ENCODE data around the gene KCNJ15.
"Not testable (repeated sequence)": the region's sequence is repeated elsewhere in the genome, so short reads cannot be mapped to it uniquely, and the experiment has no call there.

The KCNJ15 gene

DNA sequence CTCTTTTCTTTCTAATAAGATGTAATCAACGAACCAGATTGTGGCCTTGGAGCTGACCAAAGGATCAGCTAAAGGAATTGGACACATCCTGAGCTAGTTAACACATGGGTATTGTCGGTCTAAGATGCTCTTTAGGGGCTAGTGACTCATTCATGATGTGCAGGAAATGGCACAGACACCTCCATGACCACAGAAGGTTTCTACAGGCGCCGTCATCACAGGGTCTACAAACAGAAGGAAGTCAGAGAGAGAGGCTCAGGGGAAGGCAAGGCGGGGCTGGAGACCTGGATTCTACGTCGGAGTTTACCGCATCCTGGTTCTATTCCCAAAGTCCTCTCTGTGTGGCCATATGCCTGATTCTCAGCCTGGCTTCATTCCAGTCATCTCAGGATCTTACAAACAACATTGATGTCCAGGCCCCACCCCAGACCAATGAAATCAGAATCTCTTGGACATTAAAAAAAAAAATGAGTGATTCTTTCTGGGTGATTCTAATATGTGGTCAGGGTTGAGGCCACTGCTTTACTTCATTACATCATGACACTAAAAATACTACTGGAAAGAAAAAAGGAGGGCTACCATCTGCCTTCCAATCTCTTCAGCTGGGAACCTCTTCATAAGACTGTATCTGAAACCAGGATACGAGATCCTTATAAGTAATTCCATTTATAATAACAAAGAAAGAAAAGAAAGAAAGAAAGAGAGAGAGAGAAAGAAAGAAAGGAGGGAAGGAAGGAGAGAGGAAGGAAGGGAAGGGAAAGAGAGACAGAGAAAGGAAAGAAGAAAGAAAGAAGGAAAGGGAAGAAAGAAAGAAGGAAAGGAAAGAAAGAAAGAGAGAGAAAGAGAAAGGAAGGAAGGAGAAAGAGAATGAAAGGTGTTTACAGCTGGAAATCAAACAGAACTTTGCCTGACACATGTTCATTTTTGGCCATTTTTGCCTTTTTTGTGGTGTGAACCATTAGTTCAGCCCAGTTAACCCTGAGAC is 11.6 kb upstream of the KCNJ15 start:
- DNase-seq (ENCODE audit: low read depth, low spot score), result peak; percentile 4

DNA sequence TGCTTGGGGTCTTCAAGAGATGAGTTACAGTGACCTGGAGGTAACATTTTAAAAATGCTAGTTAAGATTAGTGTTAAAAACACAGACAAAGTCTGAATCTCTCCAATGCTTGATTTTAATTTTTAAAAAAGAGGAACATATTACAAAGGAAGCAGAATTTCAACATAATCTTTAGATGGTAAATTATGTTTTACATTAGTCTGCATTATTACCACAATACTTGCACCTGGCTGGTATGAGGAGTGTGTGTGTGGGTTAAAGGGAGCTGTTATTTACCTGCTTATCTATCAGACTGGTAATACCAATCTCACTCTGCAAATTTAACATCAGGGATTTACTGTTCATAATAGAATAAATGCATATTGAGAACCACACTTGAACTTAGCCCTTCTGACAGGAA is 10.3 kb upstream of the KCNJ15 start:
- DNase-seq (ENCODE audit: low read depth, low spot score), result no peak

DNA sequence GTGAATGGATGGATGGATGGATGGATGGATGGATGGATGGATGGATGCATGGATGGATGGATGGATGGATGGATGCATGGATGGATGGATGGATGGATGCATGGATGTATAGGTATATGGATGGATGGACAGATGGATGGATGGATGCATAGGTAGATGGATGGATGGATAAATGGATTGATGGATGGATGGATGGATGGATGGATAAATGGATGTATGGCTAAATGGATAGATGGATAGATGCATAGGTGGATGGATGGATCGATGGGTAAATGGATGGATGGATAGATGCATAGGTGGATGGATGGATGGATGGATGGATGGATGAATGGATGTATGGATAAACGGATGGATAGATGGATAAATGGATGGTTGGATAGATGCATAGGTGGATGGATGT is 9.7 kb upstream of the KCNJ15 start:
- DNase-seq (ENCODE audit: low read depth, low spot score), result not testable (repeated sequence)

DNA sequence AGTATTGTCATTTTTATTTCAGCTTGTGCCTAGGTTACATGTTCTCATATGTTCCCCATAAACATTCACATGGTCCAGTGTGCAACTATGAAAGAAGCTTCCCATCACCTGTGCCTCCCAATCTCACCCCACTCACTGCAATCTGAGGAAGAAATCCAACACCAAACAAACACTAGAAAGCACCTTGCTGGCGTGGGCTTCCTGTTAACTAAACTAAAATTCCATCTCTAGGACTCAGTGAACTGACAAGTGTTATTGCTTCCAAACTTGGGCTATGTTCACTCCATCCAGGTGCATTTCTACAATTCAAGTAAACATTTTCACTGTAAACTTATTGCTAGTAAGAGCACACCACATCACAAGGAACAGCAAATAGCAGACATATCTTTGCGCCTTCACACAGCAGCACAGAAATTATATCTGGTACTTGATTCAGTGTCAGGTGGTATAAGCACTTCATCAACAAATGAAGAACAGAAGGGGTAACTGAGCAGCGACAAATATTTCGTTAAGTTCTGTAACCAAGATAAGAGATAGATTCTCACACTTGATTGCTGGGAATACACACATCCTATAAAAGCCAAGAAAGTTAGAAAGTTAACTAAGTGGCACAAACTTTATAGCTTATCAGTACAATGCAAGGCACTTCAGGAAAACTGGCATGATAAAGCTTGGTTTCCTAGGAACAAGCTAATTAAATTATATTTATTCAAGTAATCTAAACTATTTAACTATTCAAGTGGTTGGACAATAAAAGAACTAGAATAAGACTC is 8.9 kb upstream of the KCNJ15 start:
- DNase-seq (ENCODE audit: low read depth, low spot score), result no peak

DNA sequence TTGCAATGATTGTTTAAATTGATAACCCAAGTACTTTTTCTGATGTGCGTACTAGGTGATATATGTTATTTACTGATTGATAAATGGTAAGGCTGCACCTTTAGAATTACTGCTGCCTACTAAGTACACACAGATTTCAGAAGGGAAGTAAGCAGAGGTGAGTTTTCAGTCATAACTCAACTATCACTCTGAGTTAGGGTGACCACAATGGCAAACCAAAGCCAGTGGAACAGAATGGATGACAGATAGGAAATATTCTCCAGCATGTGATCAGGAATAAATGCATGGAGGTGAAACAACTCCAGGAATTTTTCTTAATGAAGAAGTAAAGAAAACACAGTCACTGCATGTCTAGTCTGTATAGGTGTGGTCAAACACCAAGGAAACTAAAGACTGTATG is 7.5 kb upstream of the KCNJ15 start:
- DNase-seq (ENCODE audit: low read depth, low spot score), result no peak

DNA sequence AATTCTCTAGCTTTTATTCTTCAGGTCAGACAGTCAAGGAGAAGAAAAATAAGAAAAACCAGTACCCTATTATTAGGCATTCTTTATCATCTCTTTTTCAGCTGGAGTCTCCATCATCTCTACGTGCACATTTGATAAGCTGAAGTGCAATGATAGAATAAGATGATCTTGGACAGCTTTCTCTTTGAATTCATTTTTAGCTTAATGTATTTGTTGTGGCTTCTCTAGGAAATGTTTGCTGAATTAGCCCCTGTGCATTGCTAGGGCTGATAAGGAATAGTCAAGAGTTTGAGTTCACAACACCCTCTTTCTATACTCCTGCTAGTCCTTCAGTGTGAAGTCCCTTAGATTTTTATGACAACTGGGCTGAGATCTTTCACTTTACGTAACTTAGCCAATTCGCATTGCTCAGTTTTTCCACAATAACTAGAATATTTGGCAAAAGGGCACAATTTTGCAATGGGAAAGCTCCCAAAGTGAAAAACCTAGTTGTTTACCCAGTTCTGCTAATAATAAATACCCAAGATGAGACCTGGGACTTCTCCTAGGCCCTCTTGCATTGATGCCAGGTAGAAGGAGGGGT is 7.0 kb upstream of the KCNJ15 start:
- DNase-seq (ENCODE audit: low read depth, low spot score), result no peak

DNA sequence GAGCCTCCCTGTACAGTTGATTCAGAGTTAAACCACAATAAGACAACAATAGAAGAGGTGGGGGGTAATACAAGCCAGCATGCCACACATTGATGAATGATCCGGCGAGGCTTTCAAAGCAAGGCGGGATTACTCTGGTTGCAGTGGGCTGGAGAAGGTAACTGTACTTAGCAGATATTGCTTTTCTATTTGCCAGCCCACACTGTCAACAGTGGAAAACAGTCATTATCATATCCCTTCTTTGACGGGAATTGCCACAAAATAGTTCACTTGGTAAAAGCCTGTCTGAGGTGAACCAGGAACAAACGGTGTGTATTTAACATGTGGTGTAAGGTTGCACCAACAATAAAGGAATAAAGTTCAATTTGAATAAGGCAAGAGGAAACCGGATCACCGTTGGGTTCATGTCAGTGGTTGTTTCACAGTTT is 5.8 kb upstream of the KCNJ15 start:
- no peak for DNase-seq (ENCODE audit: low read depth, low spot score)

DNA sequence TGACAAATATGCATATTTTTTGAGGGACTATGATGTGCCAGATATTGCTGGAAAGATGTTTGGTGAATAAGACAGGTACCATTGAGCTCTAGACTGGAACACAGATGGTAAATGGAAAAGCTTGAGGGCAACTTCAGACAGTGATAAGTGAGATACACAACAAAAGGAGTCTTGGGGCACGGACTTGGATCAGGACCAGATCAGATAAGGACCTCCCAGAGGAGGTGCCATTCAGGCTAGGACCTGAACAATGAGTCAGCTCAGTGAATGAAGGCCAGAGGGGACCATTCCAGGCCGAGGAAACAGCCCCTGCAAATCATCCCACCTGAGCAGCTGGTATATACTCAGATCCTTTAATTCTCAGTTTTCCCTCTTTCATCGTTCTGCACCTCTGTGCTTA is 1.8 kb upstream of the KCNJ15 start:
- no peak for DNase-seq (ENCODE audit: low read depth, low spot score)

DNA sequence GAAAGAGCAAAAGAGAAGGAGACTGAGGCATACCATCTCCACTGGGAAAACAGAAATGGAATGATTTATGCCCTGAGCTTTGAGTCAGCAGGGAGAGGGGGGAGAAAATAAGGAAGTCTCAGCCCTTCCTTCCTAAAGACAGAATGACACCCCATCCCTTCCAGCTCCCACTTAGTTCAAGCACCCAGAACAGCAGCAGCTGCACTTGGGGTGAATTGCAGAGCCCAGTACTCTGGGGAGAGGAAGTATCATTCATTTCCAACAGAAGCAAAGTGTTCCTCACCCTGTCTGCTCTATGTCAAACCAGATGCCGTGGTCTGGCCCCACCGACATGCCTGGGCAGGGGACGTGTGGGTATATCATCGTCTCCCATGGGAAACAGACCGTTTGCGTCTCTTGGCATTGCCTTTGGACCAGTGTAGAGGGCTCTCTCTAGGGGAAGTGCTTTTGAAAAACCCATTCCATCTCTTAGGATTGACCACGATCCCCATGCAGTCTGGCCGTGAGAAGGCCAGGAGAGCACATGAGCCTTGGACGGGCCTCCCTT is 1.1 kb upstream of the KCNJ15 start:
- no peak for DNase-seq (ENCODE audit: low read depth, low spot score)

DNA sequence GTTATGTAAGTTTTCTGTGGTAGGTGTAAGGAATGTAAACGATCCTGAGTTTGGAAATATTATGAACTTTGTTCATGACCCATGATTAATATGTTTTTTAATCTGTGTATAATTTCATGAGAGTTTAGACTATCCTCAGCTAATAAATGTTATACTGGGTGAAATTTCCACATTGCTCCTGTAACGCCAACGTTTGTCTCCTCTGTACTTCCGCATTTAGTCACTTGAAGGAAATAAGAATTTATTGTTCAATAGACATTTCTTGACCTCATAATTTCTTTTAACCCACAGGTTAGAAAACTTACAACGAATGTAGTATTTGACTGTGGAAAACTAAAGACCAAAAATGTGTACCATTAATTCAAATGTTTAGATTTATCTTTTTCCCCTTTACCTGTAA is 876 bp downstream of the KCNJ15 start:
- no peak for DNase-seq (ENCODE audit: low read depth, low spot score)

DNA sequence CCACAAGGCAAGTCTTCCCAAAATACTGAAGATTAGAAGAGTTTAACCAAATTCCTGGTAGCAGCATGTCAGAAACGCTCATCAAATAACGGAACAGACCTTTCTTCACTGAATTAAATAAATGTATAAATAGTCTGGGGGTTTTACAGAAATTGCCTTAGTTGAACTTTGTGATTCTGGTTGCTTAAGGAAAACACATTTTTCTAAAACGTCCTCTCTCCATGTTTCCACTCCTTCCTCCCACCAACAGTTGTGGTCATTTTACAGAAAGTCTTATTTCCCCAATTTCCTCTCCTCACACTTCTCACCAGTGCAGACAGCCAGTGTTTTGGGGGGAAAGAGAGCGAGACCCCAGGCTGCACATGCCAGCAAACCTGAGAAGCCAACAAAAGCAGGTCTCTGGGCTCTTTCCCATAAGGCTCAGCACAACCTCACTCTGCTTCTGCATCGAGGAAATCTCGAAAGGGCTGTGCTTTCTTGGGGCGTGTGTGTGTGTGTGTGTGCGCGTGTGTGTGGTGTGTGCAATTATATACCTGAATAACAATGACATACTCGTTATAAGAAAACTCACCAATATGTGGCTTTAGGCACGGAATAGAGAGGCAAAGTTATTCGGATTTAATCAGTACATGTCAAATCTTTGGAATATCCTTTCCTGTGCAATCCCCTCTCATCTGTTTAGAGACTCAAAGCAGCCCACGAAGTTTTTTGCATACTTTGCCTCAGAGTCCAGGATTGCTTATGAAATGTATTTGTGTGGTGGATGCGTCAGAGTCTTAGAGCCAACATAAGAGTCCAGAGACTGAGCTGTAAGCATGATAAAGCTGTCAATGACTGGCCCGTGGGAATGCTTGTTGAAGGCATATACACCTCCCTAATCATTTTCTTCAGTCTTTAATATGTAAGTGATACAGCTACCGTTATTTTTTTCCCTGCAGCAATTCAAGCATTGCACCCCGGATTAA is 2.0 kb downstream of the KCNJ15 start:
- DNase-seq (ENCODE audit: low read depth, low spot score), result no peak

DNA sequence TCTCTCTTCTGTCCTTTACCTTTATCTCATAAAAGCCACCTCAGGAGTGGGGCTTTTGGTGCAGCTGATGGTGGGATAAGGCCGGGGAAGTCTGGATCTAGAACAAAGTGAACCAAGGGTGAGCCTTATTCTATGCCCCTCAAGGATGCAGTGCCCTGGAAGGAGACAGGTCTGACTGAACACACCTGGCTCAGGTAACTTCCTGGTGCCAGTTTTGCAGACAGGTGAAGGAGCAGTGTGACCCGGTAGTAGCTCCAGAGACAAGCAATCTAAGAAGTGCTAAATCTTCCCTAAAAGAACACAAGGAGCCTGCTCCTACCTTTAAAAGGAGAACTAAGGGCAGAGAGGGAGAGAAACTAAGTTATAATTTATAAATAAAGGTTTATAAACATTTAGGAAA is 2.9 kb downstream of the KCNJ15 start:
- no peak for DNase-seq (ENCODE audit: low read depth, low spot score)

DNA sequence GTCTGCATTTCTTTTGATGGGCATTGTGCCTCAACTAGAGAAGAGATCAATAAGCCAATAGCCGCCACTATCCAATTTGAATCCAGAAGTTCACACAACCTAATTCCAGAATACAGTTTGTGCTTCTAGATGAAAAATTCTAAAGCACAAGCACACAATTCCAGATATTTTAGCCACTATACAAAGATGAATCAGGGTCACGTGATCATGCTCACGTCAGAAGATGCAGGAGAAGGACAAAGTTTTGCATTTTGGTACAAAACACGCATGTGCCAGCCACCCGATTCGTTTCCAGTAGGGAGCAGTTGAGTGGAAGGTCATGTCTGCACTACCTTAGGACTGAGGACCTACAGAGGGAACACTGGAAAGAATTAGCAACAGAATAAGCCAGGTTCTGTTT is 3.6 kb downstream of the KCNJ15 start:
- DNase-seq (ENCODE audit: low read depth, low spot score), result no peak

DNA sequence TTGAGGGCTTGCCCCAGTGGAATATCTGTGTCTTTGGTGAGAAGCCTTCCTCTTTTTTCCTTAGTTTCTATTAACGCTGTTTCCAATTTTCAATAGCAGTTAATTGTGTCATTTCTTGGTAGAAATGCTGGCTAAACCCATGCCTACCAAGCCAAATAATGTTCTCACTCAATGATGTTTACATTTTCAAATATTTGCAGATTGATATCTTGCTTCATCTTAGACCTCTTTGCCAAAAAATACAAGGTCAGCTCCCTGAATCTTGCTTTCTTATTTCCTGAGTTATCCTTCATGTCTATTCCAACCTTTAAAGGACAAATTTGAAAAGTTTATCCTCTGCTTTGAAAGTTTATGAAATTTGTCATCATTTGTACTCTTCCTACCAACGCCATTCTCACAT is 5.1 kb downstream of the KCNJ15 start:
- no peak for DNase-seq (ENCODE audit: low read depth, low spot score)

DNA sequence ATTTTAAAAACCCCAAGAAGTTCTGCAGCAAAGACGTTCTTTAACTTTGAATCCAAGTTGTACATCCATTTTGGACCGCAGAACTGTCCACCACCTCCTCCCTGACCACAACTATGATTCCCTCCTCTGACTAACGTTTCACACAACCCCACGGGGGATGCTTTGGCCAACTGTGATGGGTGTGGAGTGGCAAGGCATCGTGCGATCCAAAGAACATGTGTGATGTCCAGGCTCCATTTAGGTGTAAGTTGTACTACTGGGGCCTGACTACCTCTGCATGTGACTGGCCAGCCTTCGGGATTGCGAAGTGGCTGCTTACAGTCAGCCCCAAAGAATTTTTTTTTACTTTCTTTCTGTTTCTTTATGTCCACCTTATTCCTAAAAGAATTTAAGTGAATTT is 6.7 kb downstream of the KCNJ15 start:
- DNase-seq (ENCODE audit: low read depth, low spot score), result no peak

DNA sequence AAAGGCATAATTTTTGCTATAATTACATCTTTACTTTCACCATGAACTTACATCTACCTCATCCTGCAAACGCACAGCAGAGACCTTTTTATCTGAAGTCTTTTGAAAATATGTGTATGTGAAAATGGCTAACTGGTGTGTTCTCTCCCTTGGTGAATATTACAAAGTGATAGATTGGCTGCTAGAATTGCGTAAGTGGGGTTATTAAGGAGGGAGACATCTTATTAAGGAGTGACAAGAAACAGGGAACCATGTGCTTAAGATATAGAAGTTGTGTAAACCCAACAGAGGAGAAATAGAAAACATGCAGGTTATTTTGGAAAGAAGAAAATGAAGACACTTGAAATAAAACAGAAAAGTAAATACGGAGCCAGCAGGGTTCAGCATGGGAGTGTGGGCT is 7.8 kb downstream of the KCNJ15 start:
- no peak for DNase-seq (ENCODE audit: low read depth, low spot score)

DNA sequence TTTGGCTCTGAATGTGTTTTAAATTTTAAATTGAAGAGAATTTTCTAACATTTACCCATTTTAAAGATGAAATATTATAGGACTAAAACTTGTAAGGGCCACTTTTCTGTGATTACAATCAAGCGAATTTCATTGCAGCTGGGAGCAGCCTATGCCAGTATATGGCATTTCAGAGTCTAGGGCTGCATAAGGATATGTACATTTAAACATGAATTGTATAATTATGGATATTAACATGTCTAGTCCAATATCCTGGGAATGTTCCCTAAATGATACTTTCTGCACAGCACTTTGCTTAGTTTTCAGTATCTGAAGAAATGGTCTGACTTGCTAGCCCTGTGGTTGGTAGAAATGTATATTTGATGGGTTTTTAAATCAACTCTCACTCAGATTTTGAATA is 8.4 kb downstream of the KCNJ15 start:
- DNase-seq (ENCODE audit: low read depth, low spot score), result no peak

DNA sequence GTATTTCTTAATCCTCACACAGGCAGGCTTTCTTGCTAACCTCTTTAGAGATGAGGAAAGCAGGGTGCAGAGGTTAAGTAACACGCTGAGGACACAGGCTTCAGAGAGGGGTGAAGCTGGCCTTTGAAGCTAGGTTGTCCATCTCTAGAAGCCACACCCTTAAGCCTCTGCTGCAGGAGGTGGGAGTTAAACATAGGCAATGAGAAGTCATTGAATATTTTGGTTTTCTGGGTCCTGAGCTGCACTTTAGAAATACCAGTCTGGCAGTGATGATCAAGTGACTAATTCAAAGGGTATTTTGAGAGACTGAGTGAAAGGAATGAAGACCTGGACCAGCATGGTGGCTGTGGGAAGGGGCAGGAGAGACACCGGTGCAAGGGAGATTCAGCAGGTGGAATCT is 9.9 kb downstream of the KCNJ15 start:
- DNase-seq (ENCODE audit: low read depth, low spot score), result no peak

DNA sequence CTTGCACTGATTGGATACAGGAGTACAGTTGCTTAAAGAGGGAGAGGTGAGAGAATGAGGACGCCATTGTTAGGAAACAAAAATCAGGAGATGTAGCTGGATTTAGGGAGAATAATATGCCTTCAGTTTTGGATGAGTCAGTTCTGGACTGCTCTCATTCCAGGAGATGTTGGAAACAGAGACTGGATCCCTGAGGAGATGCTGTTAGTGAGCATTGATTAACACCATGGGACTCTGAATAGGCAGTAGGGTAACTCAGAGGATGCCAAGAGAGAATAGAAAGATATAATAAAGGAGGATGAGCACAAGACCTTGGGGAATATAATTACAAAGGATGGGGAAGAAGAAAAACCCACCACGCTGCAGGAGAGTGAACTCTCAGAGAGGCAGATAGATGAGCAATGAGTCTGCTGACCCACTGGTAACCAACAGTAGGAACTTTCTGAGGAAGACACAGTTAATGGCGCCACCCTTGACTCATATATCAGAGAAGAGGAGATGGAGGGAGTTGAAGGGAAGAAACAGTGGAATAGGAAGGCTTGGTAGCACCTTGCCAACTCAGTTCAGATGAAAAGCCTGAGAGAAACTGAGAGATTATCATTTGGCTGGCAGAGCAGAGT is 10.5 kb downstream of the KCNJ15 start:
- no peak for DNase-seq (ENCODE audit: low read depth, low spot score)
